Skeletal muscle tissue (tissue), 4 donors: ENCODE measurements around the gene TBCD. TPM values are rescaled to one million over a fixed set of nuclear protein-coding genes. Genes with fewer than 3 reads are reported as not detected.

Experiments used
- H3K27ac ChIP-seq: one replicate; pipeline ENCODE4 v1.7.0; 2013; ENCODE audit warnings: mild to moderate bottlenecking, low read depth, low read length, inconsistent platforms
- H3K27me3 ChIP-seq, 3 donors: one replicate each; pipeline ENCODE4 v1.7.0; 2013; ENCODE audit warnings: low read length in 3 of 3; ENCODE audit not compliant: control insufficient read depth in 3 of 3, insufficient read depth in 3 of 3
- H3K36me3 ChIP-seq, 3 donors: one replicate each; pipeline ENCODE4 v1.7.0; 2013; ENCODE audit warnings: low read length in 3 of 3; ENCODE audit not compliant: control insufficient read depth in 3 of 3, insufficient read depth in 3 of 3
- H3K4me1 ChIP-seq, 3 donors: one replicate each; pipeline ENCODE4 v1.7.0; 2013; ENCODE audit warnings: low read length in 3 of 3, mild to moderate bottlenecking in 3 of 3; ENCODE audit not compliant: control insufficient read depth in 3 of 3, insufficient read depth in 3 of 3
- H3K4me3 ChIP-seq, 3 donors: one replicate each; pipeline ENCODE4 v1.7.0; 2013; ENCODE audit warnings: low read length in 3 of 3
- H3K9ac ChIP-seq, 3 donors: one replicate each; pipeline ENCODE4 v1.7.0; 2013; ENCODE audit warnings: low read length in 3 of 3, mild to moderate bottlenecking in 3 of 3, moderate library complexity in 2 of 3, low read depth in 1 of 3
- H3K9me3 ChIP-seq, 3 donors: one replicate each; pipeline ENCODE4 v1.7.0; 2013; ENCODE audit warnings: low read length in 3 of 3; ENCODE audit not compliant: control insufficient read depth in 3 of 3
- total RNA-seq: library from RNA; depleted of rRNA; stranded (reverse); fragments of >200 nt; gene quantifications from one replicate; pipeline ENCODE4 v1.2.3, GENCODE V29; 2014
- donor health status: Osteomylitis.

Gene TBCD
- total RNA-seq, 1 donor from 2014 or later, result 27.1 TPM

- no peak overlapping the region for H3K4me3 ChIP-seq
- H3K27ac ChIP-seq, result no peak overlapping the region
- no peaks in the 10 kb centered on the region for H3K9me3 ChIP-seq
Measured at GRCh38 chr17:82826211-82826610, 74.3 kb downstream of the TBCD start.

GRCh38 chr17:82826956-82827355 lies 75.1 kb downstream of the TBCD start:
- H3K36me3 ChIP-seq, result peaks cover 17 to 18% (median 17%) of the 10 kb centered on the region in 3 donors
- peaks cover 0 to 7% (median 7%) of the 10 kb centered on the region in 3 donors for H3K4me1 ChIP-seq
- no peak overlapping the region for H3K4me3 ChIP-seq
- no peaks in the 10 kb centered on the region for H3K27me3 ChIP-seq
- no peak overlapping the region for H3K27ac ChIP-seq
- H3K9ac ChIP-seq, result no peak overlapping the region
- H3K9me3 ChIP-seq, result no peaks in the 10 kb centered on the region

More at GRCh38 chr17:82826211-82826610, 74.3 kb downstream of the TBCD start:
- Histone ChIP-seq H3K9ac (no peak overlapping the region), H3K36me3 (peaks cover 17 to 18% (median 17%) of the 10 kb centered on the region in 3 donors), H3K4me1 (peaks cover 0 to 7% (median 6%) of the 10 kb centered on the region in 3 donors), H3K27me3 (no peaks in the 10 kb centered on the region)

- H3K9ac ChIP-seq, result no peak overlapping the region
- H3K9me3 ChIP-seq, result no peaks in the 10 kb centered on the region
- no peaks in the 10 kb centered on the region for H3K27me3 ChIP-seq
- H3K4me1 ChIP-seq, result peaks cover 0 to 8% (median 7%) of the 10 kb centered on the region in 3 donors
- peaks cover 13 to 19% (median 18%) of the 10 kb centered on the region in 3 donors for H3K36me3 ChIP-seq
- no peak overlapping the region for H3K27ac ChIP-seq
- no peak overlapping the region for H3K4me3 ChIP-seq
Measured at GRCh38 chr17:82828875-82829487, 77.1 kb downstream of the TBCD start.

GRCh38 chr17:82830249-82830661 lies 78.4 kb downstream of the TBCD start:
- peaks cover 13 to 19% (median 18%) of the 10 kb centered on the region in 3 donors for H3K36me3 ChIP-seq
- peak overlapping the region in 2 of 3 donors; percentile 33 to 43 for H3K9ac ChIP-seq
- H3K4me3 ChIP-seq, result peak overlapping the region in 2 of 3 donors; percentile 24 to 54
- H3K27ac ChIP-seq, result no peak overlapping the region
- no peaks in the 10 kb centered on the region for H3K9me3 ChIP-seq
- peaks cover 0 to 8% (median 7%) of the 10 kb centered on the region in 3 donors for H3K4me1 ChIP-seq
- no peaks in the 10 kb centered on the region for H3K27me3 ChIP-seq

- no peaks in the 10 kb centered on the region for H3K9me3 ChIP-seq
- H3K4me1 ChIP-seq, result peaks cover 0 to 13% (median 9%) of the 10 kb centered on the region in 3 donors
- no peak overlapping the region for H3K9ac ChIP-seq
- peak overlapping the region in 2 of 3 donors; percentile 24 to 54 for H3K4me3 ChIP-seq
- no peak overlapping the region for H3K27ac ChIP-seq
- peaks cover 13 to 19% (median 18%) of the 10 kb centered on the region in 3 donors for H3K36me3 ChIP-seq
- no peaks in the 10 kb centered on the region for H3K27me3 ChIP-seq
Measured at GRCh38 chr17:82831041-82831817, 79.4 kb downstream of the TBCD start.

- Histone ChIP-seq H3K9ac (no peak overlapping the region), H3K36me3 (peaks cover 13 to 19% (median 18%) of the 10 kb centered on the region in 3 donors), H3K9me3 (no peaks in the 10 kb centered on the region), H3K27ac (no peak overlapping the region), H3K27me3 (no peaks in the 10 kb centered on the region), H3K4me3 (peak overlapping the region in 1 of 3 donors; percentile 54), H3K4me1 (peaks cover 3 to 16% (median 11%) of the 10 kb centered on the region in 3 donors)
Measured at GRCh38 chr17:82831818-82832200, 79.9 kb downstream of the TBCD start.

- Histone ChIP-seq H3K9ac (no peak overlapping the region), H3K36me3 (peaks cover 12 to 17% (median 14%) of the 10 kb centered on the region in 3 donors), H3K4me3 (no peak overlapping the region), H3K9me3 (no peaks in the 10 kb centered on the region), H3K27me3 (no peaks in the 10 kb centered on the region), H3K27ac (no peak overlapping the region), H3K4me1 (peaks cover 8 to 20% (median 17%) of the 10 kb centered on the region in 3 donors)
Measured at GRCh38 chr17:82832411-82832810, 80.5 kb downstream of the TBCD start.

- H3K27me3 ChIP-seq, result no peaks in the 10 kb centered on the region
- H3K4me3 ChIP-seq, result no peak overlapping the region
- peak overlapping the region in 1 of 3 donors; percentile 40 for H3K9ac ChIP-seq
- H3K27ac ChIP-seq, result no peak overlapping the region
- H3K4me1 ChIP-seq, result peaks cover 14 to 26% (median 23%) of the 10 kb centered on the region in 3 donors
- H3K9me3 ChIP-seq, result no peaks in the 10 kb centered on the region
- peaks cover 10 to 14% (median 11%) of the 10 kb centered on the region in 3 donors for H3K36me3 ChIP-seq
Measured at GRCh38 chr17:82832881-82833475, 81.1 kb downstream of the TBCD start.

GRCh38 chr17:82835122-82835521 lies 83.3 kb downstream of the TBCD start:
- H3K4me3 ChIP-seq, result no peak overlapping the region
- peaks cover 0 to 5% (median 2%) of the 10 kb centered on the region in 3 donors for H3K36me3 ChIP-seq

More at GRCh38 chr17:82835122-82835521, 83.3 kb downstream of the TBCD start:
- H3K9me3 ChIP-seq, result no peaks in the 10 kb centered on the region
- H3K4me1 ChIP-seq, result peaks cover 14 to 29% (median 23%) of the 10 kb centered on the region in 3 donors
- H3K27ac ChIP-seq, result no peak overlapping the region
- no peak overlapping the region for H3K9ac ChIP-seq
- no peaks in the 10 kb centered on the region for H3K27me3 ChIP-seq
